Upper lobe of left lung (tissue), 4 donors: ENCODE data around the gene ECEL1.

Experiments
- POLR2AphosphoS5 ChIP-seq, 2 donors: sonication (generic); formaldehyde crosslinking; IDR thresholded peaks; one replicate each; pipeline ENCODE4 v1.5.1; 2017; ENCODE audit warnings: antibody characterized with exemption in 2 of 2
- TF ChIP-seq, protein P1 (sequence below), 6 experiments: fragments of 450-650 bp in 4 of 6; fragments of 200-600 bp in 2 of 6; sonication (generic) in 2 of 6; IDR thresholded peaks; one replicate each; pipeline ENCODE4 v1.5.1; 2016 to 2019; ENCODE audit warnings: antibody characterized with exemption in 6 of 6

DNA sequence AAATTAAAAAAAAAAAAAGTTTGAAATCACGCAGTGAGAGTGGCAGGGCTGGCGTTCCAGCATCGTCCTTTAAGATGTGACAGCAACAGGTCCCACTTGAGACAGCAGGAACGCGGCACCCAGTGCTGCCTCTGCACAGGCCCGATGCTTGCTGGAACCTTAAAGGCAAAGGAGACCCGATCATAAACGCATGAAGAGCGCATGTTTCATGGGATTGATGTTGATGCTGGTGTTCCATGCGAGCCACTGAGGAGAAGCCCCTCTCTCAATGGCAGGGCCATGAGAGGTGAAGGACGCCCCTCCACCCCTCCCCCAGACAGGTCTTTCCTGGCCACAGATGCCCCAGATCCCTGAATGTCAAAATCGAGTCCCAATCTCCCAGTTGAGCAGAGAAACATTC, 49.5 kb downstream of the ECEL1 start:
- TF ChIP-seq, protein P1, sequence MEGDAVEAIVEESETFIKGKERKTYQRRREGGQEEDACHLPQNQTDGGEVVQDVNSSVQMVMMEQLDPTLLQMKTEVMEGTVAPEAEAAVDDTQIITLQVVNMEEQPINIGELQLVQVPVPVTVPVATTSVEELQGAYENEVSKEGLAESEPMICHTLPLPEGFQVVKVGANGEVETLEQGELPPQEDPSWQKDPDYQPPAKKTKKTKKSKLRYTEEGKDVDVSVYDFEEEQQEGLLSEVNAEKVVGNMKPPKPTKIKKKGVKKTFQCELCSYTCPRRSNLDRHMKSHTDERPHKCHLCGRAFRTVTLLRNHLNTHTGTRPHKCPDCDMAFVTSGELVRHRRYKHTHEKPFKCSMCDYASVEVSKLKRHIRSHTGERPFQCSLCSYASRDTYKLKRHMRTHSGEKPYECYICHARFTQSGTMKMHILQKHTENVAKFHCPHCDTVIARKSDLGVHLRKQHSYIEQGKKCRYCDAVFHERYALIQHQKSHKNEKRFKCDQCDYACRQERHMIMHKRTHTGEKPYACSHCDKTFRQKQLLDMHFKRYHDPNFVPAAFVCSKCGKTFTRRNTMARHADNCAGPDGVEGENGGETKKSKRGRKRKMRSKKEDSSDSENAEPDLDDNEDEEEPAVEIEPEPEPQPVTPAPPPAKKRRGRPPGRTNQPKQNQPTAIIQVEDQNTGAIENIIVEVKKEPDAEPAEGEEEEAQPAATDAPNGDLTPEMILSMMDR (IDR thresholded peaks at IDR 0.05), result no peak
- TF ChIP-seq POLR2AphosphoS5 (IDR thresholded peaks at IDR 0.05), result no peak
